B cell (primary cell): ENCODE data around the gene DOCK1. TPM values are rescaled to one million over a fixed set of nuclear protein-coding genes. Genes with fewer than 3 reads are reported as not detected.

Source experiments
- ATAC-seq: fragments of 200-7000 bp; cut with Tn5 transposase; one replicate; pipeline ENCODE4 v1.10.0; 2021; ENCODE audit warnings: low read depth, mild to moderate bottlenecking, moderate number of reproducible peaks, moderate library complexity
- CTCF ChIA-PET: fragments of 350-600 bp; sonication (Branson Sonifier 250); formaldehyde crosslinking; loops from one replicate; lab custom pipeline; 2021; ENCODE audit warnings: antibody characterized with exemption, inconsistent platforms; lab: Charles Lee
- POLR2A ChIA-PET: fragments of 350-600 bp; sonication (Branson Sonifier 250); formaldehyde crosslinking; loops from one replicate; lab custom pipeline; 2021; ENCODE audit warnings: antibody characterized with exemption; lab: Charles Lee
- DNase-seq: peaks from one replicate; pipeline ENCODE4 v3.0.0; 2013
- H2AFZ ChIP-seq: 2 replicates; pipeline ENCODE4 v1.6.1; 2012; ENCODE audit warnings: mild to moderate bottlenecking, low read depth, low read length; ENCODE audit not compliant: insufficient read depth, poor library complexity, severe bottlenecking
- H3K27ac ChIP-seq, 2 donors: 1 replicate in 1 of 2; 2 replicates in 1 of 2; pipeline ENCODE4 v1.5.1; 2012 to 2013; ENCODE audit warnings: low read length in 2 of 2, mild to moderate bottlenecking in 2 of 2, moderate library complexity in 1 of 2
- H3K27me3 ChIP-seq, 4 experiments: fragments of 200-600 bp in 1 of 4; sonication (generic) in 1 of 4; replicated peaks in 1 of 4; 1 replicate in 2 of 4; 2 replicates in 2 of 4; pipeline versions ENCODE4 v1.6.1 to v1.7.0; 2013 to 2016; ENCODE audit warnings: low read length in 3 of 4, mild to moderate bottlenecking in 2 of 4, mixed read lengths in 1 of 4, moderate library complexity in 1 of 4; ENCODE audit not compliant: insufficient read depth in 4 of 4, control insufficient read depth in 3 of 4; ENCODE audit errors: control extremely low read depth in 1 of 4
- H3K36me3 ChIP-seq, 2 experiments: replicated peaks in 1 of 2; 1 replicate in 1 of 2; 2 replicates in 1 of 2; pipeline versions ENCODE4 v1.6.1 to v1.7.1; 2013; ENCODE audit warnings: low read length in 1 of 2; ENCODE audit not compliant: insufficient read depth in 2 of 2, control insufficient read depth in 1 of 2; ENCODE audit errors: control extremely low read depth in 1 of 2, extremely low read depth in 1 of 2
- H3K4me1 ChIP-seq, 2 donors: fragments of 200-600 bp in 1 of 2; sonication (generic) in 1 of 2; 1 replicate in 1 of 2; 2 replicates in 1 of 2; pipeline versions ENCODE4 v1.5.1 to v1.6.1; 2013 to 2017; ENCODE audit warnings: low read length in 2 of 2; ENCODE audit not compliant: control insufficient read depth in 2 of 2, insufficient read depth in 2 of 2
- H3K4me2 ChIP-seq: replicated peaks from 2 replicates; pipeline ENCODE3; 2012; ENCODE audit warnings: mild to moderate bottlenecking, low read depth, low read length; ENCODE audit not compliant: poor library complexity, severe bottlenecking
- H3K4me3 ChIP-seq, 5 experiments: fragments of 200-600 bp in 1 of 5; sonication (generic) in 1 of 5; 1 replicate in 3 of 5; 2 replicates in 2 of 5; pipeline versions ENCODE4 v1.5.1 to v1.7.0; 2011 to 2016; ENCODE audit warnings: low read length in 4 of 5, mild to moderate bottlenecking in 4 of 5, low read depth in 2 of 5, control low read depth in 1 of 5, moderate library complexity in 1 of 5; ENCODE audit not compliant: insufficient read depth in 1 of 5; ENCODE audit errors: control extremely low read depth in 1 of 5, extremely low read depth in 1 of 5
- H3K79me2 ChIP-seq: fragments of 200-600 bp; sonication (generic); one replicate; pipeline ENCODE4 v1.6.0; 2016; ENCODE audit warnings: low read length; ENCODE audit not compliant: control insufficient read depth, insufficient read depth
- H3K9ac ChIP-seq: fragments of 200-600 bp; sonication (generic); 2 replicates; pipeline ENCODE4 v1.6.1; 2017; ENCODE audit warnings: mild to moderate bottlenecking, low read length, moderate library complexity
- H3K9me3 ChIP-seq, 3 donors: one replicate each; pipeline versions ENCODE4 v1.6.1 to v1.7.1; 2013; ENCODE audit warnings: low read length in 2 of 3; ENCODE audit not compliant: control insufficient read depth in 2 of 3, insufficient read depth in 1 of 3; ENCODE audit errors: control extremely low read depth in 1 of 3
- H4K20me1 ChIP-seq: 2 replicates; pipeline ENCODE4 v1.6.0; 2012; ENCODE audit warnings: mild to moderate bottlenecking, low read length; ENCODE audit not compliant: insufficient read depth, control insufficient read depth, poor library complexity, severe bottlenecking
- H3K27ac Mint-ChIP-seq: one replicate; pipeline ENCODE4 v1.8.0; 2021; ENCODE audit warnings: mixed read lengths
- H3K27me3 Mint-ChIP-seq: one replicate; pipeline ENCODE4 v1.8.0; 2021; ENCODE audit warnings: mixed read lengths
- H3K4me1 Mint-ChIP-seq: one replicate; pipeline ENCODE4 v1.8.0; 2021; ENCODE audit warnings: mixed read lengths
- H3K4me3 Mint-ChIP-seq: one replicate; pipeline ENCODE4 v1.8.0; 2021; ENCODE audit warnings: mixed read lengths
- H3K9me3 Mint-ChIP-seq: one replicate; pipeline ENCODE4 v1.8.0; 2022; ENCODE audit warnings: mixed read lengths; ENCODE audit not compliant: insufficient read depth
- EZH2 ChIP-seq: IDR thresholded peaks from 2 replicates; pipeline ENCODE4 v1.6.1; 2012; ENCODE audit warnings: borderline replicate concordance, low read depth, mild to moderate bottlenecking, moderate library complexity, low read length; ENCODE audit not compliant: insufficient read depth, poor library complexity, severe bottlenecking
- WGBS: methylation state at CpG from one replicate; pipeline ENCODE4 v1.1.5; 2013; ENCODE audit warnings: missing lambda C conversion rate; ENCODE audit not compliant: insufficient coverage; 5-methylcytosine and 5-hydroxymethylcytosine counted together
- intact Hi-C: fragments of 100-400 bp; cut with micrococcal nuclease; formaldehyde crosslinking; loops from one replicate; pipeline ENCODE4 v1.10.0; 2022
- polyA plus RNA-seq: library from polyadenylated mRNA; depleted of rRNA; stranded (reverse); fragments of >200 nt; gene quantifications from 2 replicates; pipeline ENCODE4 v1.2.3, GENCODE V29; 2012
- total RNA-seq, 2 donors: library from RNA; stranded (reverse); fragments of 120-200 nt in 1 of 2; gene quantifications; 1 replicate in 1 of 2; 2 replicates in 1 of 2; pipeline versions ENCODE4 v1.2.3 to v1.2.4, GENCODE V29; 2013 to 2022
- TF ChIP-seq, protein P1 (sequence below): fragments of 200-600 bp; IDR thresholded peaks from one replicate; pipeline ENCODE4 v1.8.0; 2022; ENCODE audit warnings: antibody characterized with exemption, mild to moderate bottlenecking

DOCK1 gene
- total and polyA plus RNA-seq, 2 donors (not counting 1 experiment from before 2014, with no cell fraction given) = not detected

DNA sequence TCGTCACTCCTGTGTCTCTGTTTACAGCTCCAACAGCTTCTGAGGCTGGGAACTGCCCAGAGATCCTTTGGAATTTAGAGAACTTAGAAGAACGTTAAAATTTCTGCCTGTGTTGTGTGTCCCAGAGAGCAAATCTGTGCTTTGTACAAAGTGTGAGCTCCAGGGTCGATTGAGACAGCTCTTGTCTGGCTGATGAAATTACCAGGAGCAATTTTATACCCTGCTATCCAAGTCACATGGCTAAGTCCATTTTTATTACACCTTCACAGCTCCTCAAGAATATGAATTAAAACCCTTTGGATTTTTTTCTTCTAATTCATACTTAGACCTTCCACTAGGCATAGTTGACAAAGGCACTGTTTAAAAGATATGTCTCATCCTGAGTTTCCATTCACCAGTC lies 337.7 kb downstream of the DOCK1 start:
- H3K36me3 ChIP-seq = no peaks in the 10 kb centered on the region
- H3K79me2 ChIP-seq = no peaks in the 10 kb centered on the region
- Mint-ChIP-seq H3K9me3 (no peaks in the 10 kb centered on the region), H3K4me1 (no peaks in the 10 kb centered on the region), H3K4me3 (no peak overlapping the region), H3K27ac (no peak overlapping the region), H3K27me3 (no peaks in the 10 kb centered on the region)
- ATAC-seq (no peak), DNase-seq (no peak)
- no peaks in the 10 kb centered on the region for H4K20me1 ChIP-seq
- no peak overlapping the region for H3K4me2 ChIP-seq
- H3K9me3 ChIP-seq = no peaks in the 10 kb centered on the region
- no peaks in the 10 kb centered on the region for H3K27me3 ChIP-seq
- H2AFZ ChIP-seq = no peak overlapping the region
- H3K27ac ChIP-seq = no peak overlapping the region
- ChIA-PET POLR2A (no interaction called here), CTCF (interaction anchor here (0.9 kb wide), 1 partner anchor 611 kb away, joined by 4 read pairs; no protein-coding TSS in a partner anchor)
- no peaks in the 10 kb centered on the region for H3K4me1 ChIP-seq
- TF ChIP-seq, protein P1, sequence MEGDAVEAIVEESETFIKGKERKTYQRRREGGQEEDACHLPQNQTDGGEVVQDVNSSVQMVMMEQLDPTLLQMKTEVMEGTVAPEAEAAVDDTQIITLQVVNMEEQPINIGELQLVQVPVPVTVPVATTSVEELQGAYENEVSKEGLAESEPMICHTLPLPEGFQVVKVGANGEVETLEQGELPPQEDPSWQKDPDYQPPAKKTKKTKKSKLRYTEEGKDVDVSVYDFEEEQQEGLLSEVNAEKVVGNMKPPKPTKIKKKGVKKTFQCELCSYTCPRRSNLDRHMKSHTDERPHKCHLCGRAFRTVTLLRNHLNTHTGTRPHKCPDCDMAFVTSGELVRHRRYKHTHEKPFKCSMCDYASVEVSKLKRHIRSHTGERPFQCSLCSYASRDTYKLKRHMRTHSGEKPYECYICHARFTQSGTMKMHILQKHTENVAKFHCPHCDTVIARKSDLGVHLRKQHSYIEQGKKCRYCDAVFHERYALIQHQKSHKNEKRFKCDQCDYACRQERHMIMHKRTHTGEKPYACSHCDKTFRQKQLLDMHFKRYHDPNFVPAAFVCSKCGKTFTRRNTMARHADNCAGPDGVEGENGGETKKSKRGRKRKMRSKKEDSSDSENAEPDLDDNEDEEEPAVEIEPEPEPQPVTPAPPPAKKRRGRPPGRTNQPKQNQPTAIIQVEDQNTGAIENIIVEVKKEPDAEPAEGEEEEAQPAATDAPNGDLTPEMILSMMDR = no peak
- no peak for TF ChIP-seq EZH2
- H3K4me3 ChIP-seq = no peak overlapping the region
- 92% methylated on average over 3 of the region's 3 CpGs for WGBS
- intact Hi-C loops = no loop called here
- no peak overlapping the region for H3K9ac ChIP-seq

DNA sequence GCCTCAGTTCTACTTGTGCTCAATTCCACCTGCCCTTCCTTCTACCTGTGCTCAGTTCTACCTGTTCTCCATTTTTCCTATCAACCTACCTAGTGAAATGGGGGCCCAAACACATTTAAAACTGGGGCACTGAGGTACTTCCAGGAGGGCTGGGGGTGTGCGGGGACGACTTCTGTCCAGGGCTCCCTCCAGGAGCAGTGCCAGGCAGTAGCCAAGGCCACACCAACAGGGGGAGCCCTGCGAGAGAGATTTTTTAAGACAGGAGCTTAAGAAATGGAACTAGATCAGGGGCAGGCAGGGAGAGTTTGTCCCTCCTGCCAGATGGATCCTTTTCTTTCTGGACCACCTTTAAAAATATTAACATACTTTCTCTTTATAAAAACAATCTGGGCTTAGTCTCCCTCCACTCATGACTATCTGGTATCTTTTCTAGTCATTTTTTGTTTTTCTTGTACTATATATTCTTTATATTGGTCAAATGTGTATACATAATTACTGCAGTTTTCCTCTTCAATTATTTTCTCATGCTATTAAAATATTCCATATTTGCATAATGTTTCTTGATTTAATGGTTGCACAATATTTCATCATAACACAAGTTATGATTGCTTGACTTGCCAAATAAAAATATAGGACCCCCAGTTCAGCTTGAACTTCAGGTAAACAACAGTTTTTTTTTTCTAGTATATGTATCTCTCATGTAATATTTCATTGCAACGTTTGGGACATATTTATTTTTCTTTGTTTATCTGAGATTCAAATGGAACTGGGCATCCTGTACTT lies 338.5 kb downstream of the DOCK1 start:
- Mint-ChIP-seq H3K27me3 (no peaks in the 10 kb centered on the region), H3K27ac (no peak overlapping the region), H3K4me3 (no peak overlapping the region), H3K4me1 (no peaks in the 10 kb centered on the region), H3K9me3 (no peaks in the 10 kb centered on the region)
- CTCF ChIA-PET = interaction anchor here (0.9 kb wide), 1 partner anchor 610 kb away, joined by 4 read pairs; no protein-coding TSS in a partner anchor
- Histone ChIP-seq H3K9me3 (no peaks in the 10 kb centered on the region), H3K4me3 (no peak overlapping the region), H3K79me2 (no peaks in the 10 kb centered on the region), H3K4me1 (no peaks in the 10 kb centered on the region), H3K27me3 (no peaks in the 10 kb centered on the region), H4K20me1 (no peaks in the 10 kb centered on the region), H3K27ac (no peak overlapping the region), H3K9ac (no peak overlapping the region), H2AFZ (no peak overlapping the region), H3K36me3 (no peaks in the 10 kb centered on the region), H3K4me2 (no peak overlapping the region)
- no CpG with 5 or more reads among the region's 4 CpGs for WGBS
- DNase-seq (no peak), ATAC-seq (no peak)
- intact Hi-C loops = no loop called here
- TF ChIP-seq EZH2 = no peak
- TF ChIP-seq, protein P1 = no peak
- POLR2A ChIA-PET = no interaction called here
